Colonic mucosa (tissue), 4 donors: ENCODE data around the gene DSTYK. TPM values are rescaled to one million over a fixed set of nuclear protein-coding genes. Genes with fewer than 3 reads are reported as not detected.

Experiments used
- DNase-seq: peaks from one replicate; pipeline ENCODE4 v3.0.0-alpha.2; 2020
- H3K27ac ChIP-seq: fragments of 200-600 bp; one replicate; pipeline ENCODE4 v1.8.0; 2021
- H3K27me3 ChIP-seq: fragments of 200-600 bp; one replicate; pipeline ENCODE4 v1.8.0; 2021
- H3K36me3 ChIP-seq: fragments of 200-600 bp; one replicate; pipeline ENCODE4 v1.8.0; 2021
- H3K4me1 ChIP-seq: fragments of 200-600 bp; one replicate; pipeline ENCODE4 v1.8.0; 2021; ENCODE audit warnings: mild to moderate bottlenecking
- H3K4me3 ChIP-seq: fragments of 200-600 bp; one replicate; pipeline ENCODE4 v1.8.0; 2021
- H3K9ac ChIP-seq, 2 donors: one replicate each; pipeline ENCODE4 v1.7.0; 2013; ENCODE audit warnings: control low read depth in 2 of 2, low read depth in 2 of 2, low read length in 2 of 2
- H3K9me3 ChIP-seq: fragments of 200-600 bp; one replicate; pipeline ENCODE4 v1.8.0; 2021
- intact Hi-C: fragments of 100-400 bp; cut with DNase I; formaldehyde crosslinking; loops from one replicate; pipeline ENCODE4 v1.14.1; 2022
- total RNA-seq, 2 donors: library from RNA; stranded (reverse); fragmentation: NEBNext Ultra II Directional in 1 of 2; extraction: Animal tissue kit (Norgen Biotek cat#: 25700) in 1 of 2; gene quantifications; one replicate each; pipeline ENCODE4 v1.2.1, GENCODE V29; 2021
- TF ChIP-seq, protein P1 (sequence below): fragments of 200-600 bp; IDR thresholded peaks from one replicate; pipeline ENCODE4 v1.8.0; 2022; ENCODE audit warnings: antibody characterized with exemption, mild to moderate bottlenecking
- donor health status: healthy.
- donor health status: DM: no; HTN: no; CAD: no.
- donor health status: DM: no; HTN: no; CAD: no.

The DSTYK gene
- total RNA-seq, 2 donors from 2014 or later = 4.5 to 5.7 TPM

DNA sequence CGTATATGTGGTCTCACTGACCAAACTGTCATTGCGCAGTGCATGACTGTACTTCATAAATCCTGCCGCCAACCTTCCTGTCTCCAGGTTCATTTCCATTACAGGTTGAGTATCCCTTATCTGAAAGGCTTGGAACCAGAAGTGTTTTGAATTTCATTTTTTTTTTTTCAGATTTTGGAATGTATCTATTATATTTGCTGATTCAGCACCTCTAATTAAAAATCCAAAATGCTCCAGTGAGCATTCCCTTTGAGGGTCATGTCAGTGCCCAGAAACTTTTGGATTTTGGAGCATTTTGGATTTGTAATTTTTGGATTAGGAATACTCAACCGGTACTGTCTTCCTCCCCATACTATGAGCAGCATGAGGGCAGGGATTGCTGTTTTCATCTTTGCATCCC is 59.0 kb downstream of the DSTYK start:
- DNase-seq = no peak
- no peak overlapping the region for H3K27ac ChIP-seq
- no peaks in the 10 kb centered on the region for H3K36me3 ChIP-seq
- intact Hi-C loops = no loop called here
- no peaks in the 10 kb centered on the region for H3K4me1 ChIP-seq
- H3K9ac ChIP-seq = no peak overlapping the region
- H3K4me3 ChIP-seq = no peak overlapping the region
- TF ChIP-seq, protein P1, sequence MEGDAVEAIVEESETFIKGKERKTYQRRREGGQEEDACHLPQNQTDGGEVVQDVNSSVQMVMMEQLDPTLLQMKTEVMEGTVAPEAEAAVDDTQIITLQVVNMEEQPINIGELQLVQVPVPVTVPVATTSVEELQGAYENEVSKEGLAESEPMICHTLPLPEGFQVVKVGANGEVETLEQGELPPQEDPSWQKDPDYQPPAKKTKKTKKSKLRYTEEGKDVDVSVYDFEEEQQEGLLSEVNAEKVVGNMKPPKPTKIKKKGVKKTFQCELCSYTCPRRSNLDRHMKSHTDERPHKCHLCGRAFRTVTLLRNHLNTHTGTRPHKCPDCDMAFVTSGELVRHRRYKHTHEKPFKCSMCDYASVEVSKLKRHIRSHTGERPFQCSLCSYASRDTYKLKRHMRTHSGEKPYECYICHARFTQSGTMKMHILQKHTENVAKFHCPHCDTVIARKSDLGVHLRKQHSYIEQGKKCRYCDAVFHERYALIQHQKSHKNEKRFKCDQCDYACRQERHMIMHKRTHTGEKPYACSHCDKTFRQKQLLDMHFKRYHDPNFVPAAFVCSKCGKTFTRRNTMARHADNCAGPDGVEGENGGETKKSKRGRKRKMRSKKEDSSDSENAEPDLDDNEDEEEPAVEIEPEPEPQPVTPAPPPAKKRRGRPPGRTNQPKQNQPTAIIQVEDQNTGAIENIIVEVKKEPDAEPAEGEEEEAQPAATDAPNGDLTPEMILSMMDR = no peak
- no peaks in the 10 kb centered on the region for H3K9me3 ChIP-seq
- no peaks in the 10 kb centered on the region for H3K27me3 ChIP-seq

DNA sequence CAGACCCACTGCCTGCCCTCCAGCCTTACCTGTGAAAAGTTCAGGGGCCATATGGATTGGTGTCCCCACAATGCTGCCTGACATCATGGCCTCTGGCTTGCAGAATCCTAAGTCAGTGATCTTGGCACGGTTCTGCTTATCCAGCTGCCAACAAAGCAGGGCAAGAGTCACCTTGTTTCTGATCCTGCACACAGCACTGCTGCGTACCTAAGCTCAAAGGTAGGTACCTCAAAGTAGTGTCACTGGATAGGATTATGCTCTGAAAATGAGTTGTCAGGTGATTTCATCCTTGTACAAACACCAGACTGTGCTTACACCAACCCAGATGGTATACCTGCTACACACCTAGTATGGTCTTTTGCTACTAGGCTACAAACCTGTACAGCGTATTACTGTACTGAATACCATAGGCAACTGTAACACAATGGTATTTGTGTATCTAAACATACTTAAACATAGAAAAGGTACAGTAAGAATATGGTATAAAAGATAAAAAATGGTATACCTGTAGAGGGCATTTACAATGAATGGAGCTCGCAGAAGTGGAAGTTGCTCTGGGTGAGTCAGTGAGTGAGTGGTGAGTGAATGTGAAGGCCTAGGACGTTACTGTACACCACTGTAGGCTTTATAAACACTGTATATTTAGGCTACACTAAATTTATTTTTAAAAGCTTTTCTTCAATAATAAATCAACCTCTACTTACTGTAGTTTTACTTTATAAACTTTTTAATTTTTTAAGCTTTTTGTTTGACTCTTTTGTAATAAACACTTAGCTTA is 60.7 kb downstream of the DSTYK start:
- intact Hi-C loops = no loop called here
- Histone ChIP-seq H3K9me3 (no peaks in the 10 kb centered on the region), H3K27ac (no peak overlapping the region), H3K4me3 (no peak overlapping the region), H3K4me1 (no peaks in the 10 kb centered on the region), H3K9ac (no peak overlapping the region), H3K36me3 (no peaks in the 10 kb centered on the region), H3K27me3 (no peaks in the 10 kb centered on the region)
- DNase-seq = no peak
- TF ChIP-seq, protein P1 = no peak

DNA sequence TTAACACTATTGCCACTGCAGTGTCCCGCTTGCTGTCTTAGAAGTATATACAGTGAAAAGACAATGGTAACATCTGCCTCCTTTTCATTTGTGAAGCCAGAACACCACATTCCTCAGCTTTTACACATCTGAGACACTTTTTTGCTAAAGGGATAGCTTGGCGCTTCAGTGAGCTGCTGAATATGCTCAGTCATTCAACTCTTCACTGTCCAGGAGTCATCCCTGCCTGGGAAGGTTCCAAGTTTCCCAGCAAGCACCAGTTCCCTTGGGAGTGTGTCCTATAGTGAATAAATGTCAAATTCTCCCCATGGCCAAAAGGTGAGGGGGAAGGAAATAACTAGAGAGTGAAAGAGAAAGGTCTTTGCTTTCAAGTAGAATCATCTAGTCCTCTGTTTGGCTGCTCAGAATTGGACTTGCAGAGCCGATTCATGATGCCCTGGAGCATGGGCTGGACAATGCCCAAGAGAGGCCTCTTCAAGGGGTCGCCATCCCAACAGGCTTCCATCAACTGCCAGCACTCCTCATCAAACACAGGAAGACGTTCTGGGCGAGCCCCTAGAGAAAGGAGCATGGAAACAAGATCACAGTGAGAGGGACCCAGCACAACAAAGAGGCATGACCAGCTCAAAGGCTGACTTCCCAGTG is 64.2 kb downstream of the DSTYK start:
- no peak overlapping the region for H3K4me3 ChIP-seq
- no peak for DNase-seq
- no peak overlapping the region for H3K27ac ChIP-seq
- no peaks in the 10 kb centered on the region for H3K27me3 ChIP-seq
- no peaks in the 10 kb centered on the region for H3K9me3 ChIP-seq
- TF ChIP-seq, protein P1 = no peak
- no peaks in the 10 kb centered on the region for H3K36me3 ChIP-seq
- H3K4me1 ChIP-seq = no peaks in the 10 kb centered on the region
- intact Hi-C loops = loop anchor here (10.0 kb wide), 1 partner anchor 107 kb away; no protein-coding TSS in a partner anchor
- no peak overlapping the region for H3K9ac ChIP-seq

GRCh38 chr1:205144751-205145150 is 66.8 kb downstream of the DSTYK start:
- H3K9me3 ChIP-seq = no peaks in the 10 kb centered on the region
- H3K36me3 ChIP-seq = no peaks in the 10 kb centered on the region
- no peak overlapping the region for H3K4me3 ChIP-seq
- TF ChIP-seq, protein P1 = no peak
- no peak for DNase-seq
- no peak overlapping the region for H3K27ac ChIP-seq
- intact Hi-C loops = loop anchor here (5.0 to 10.0 kb wide), 2 partner anchors 110 to 157 kb away; no protein-coding TSS in a partner anchor
- H3K9ac ChIP-seq = no peak overlapping the region
- H3K27me3 ChIP-seq = no peaks in the 10 kb centered on the region
- peaks cover 6% of the 10 kb centered on the region for H3K4me1 ChIP-seq

GRCh38 chr1:205144046-205144720 is 67.3 kb downstream of the DSTYK start:
- intact Hi-C loops = loop anchor here (5.0 to 10.0 kb wide), 2 partner anchors 111 to 157 kb away; no protein-coding TSS in a partner anchor
- TF ChIP-seq, protein P1 = no peak
- no peak for DNase-seq
- no peaks in the 10 kb centered on the region for H3K36me3 ChIP-seq
- peaks cover 6% of the 10 kb centered on the region for H3K4me1 ChIP-seq
- no peak overlapping the region for H3K27ac ChIP-seq
- H3K27me3 ChIP-seq = no peaks in the 10 kb centered on the region
- H3K9ac ChIP-seq = no peak overlapping the region
- no peaks in the 10 kb centered on the region for H3K9me3 ChIP-seq
- H3K4me3 ChIP-seq = no peak overlapping the region
